ENCODE measurements around the gene ADISSP. TPM values are rescaled to one million over a fixed set of nuclear protein-coding genes. Genes with fewer than 3 reads are reported as not detected.

ADISSP gene
- total RNA-seq, 1 donor from 2014 or later = 48.4 TPM

DNA sequence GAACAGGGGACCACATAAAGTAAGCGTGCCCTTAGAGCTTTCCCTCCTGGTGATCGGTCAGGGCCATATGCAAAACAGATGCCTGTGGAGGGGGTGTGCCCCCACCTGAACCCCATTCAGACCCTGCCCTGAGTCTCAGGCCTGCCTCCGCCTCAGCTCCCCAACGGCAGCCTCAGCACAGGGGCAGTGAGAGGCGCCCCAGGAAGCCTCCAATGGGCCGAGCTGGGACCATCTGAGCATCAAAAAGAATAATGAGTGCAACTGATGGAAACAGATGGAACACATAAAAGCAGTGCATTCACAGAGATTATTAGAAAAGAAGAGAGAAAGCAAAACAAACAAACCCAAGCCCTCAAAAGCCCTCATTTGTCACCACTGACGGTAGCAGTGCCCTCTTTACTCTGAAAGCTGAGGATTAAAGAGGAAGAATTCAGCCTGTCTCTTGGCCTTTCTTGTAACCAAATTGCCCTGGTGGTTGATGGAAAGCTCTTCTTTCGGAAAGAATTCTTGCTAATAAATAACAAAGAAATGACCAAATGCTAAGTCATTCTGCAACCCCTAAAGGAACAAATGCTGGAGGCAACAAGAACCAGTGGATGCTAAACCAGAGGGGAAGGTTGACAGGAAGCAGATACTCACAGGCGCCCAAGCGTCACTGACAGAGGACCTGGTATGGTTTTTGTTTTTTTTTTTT is 6.8 kb downstream of the ADISSP start:
- Histone ChIP-seq H3K36me3 (no peaks in the 10 kb centered on the region), H3K27ac (no peak overlapping the region), H3K4me1 (no peaks in the 10 kb centered on the region), H3K9me3 (no peaks in the 10 kb centered on the region), H3K27me3 (no peaks in the 10 kb centered on the region), H3K4me3 (no peak overlapping the region)
- TF ChIP-seq, protein P1, sequence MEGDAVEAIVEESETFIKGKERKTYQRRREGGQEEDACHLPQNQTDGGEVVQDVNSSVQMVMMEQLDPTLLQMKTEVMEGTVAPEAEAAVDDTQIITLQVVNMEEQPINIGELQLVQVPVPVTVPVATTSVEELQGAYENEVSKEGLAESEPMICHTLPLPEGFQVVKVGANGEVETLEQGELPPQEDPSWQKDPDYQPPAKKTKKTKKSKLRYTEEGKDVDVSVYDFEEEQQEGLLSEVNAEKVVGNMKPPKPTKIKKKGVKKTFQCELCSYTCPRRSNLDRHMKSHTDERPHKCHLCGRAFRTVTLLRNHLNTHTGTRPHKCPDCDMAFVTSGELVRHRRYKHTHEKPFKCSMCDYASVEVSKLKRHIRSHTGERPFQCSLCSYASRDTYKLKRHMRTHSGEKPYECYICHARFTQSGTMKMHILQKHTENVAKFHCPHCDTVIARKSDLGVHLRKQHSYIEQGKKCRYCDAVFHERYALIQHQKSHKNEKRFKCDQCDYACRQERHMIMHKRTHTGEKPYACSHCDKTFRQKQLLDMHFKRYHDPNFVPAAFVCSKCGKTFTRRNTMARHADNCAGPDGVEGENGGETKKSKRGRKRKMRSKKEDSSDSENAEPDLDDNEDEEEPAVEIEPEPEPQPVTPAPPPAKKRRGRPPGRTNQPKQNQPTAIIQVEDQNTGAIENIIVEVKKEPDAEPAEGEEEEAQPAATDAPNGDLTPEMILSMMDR (IDR thresholded peaks at IDR 0.05) = no peak
- DNase-seq (ENCODE audit: low spot score in 2 of 2) = no peak
- intact Hi-C loops (cut with DNase I) = no loop called here

DNA sequence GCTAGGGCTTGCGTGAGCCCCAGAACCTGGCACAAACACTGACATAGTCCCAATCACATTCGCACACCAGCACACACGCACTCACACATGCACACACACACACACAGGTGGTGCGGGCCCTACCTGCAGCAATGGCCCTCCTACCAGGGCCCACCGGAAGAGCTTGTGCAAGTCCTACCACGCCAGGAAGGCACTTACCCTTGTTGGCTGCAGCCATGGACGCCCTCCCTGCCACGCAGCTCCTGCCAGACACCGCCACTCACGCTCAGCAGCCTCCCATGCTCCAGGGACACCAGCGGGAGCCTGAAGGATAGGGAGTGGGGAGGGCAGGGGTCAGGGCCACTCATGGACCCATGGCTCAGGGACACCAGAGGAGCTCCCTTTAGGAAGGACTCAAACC is 7.7 kb downstream of the ADISSP start:
- Histone ChIP-seq H3K4me3 (no peak overlapping the region), H3K9me3 (no peaks in the 10 kb centered on the region), H3K36me3 (no peaks in the 10 kb centered on the region), H3K27me3 (no peaks in the 10 kb centered on the region), H3K4me1 (no peaks in the 10 kb centered on the region), H3K27ac (no peak overlapping the region)
- TF ChIP-seq, protein P1 (IDR thresholded peaks at IDR 0.05) = no peak
- intact Hi-C loops (cut with DNase I) = no loop called here
- DNase-seq (ENCODE audit: low spot score in 2 of 2) = no peak

DNA sequence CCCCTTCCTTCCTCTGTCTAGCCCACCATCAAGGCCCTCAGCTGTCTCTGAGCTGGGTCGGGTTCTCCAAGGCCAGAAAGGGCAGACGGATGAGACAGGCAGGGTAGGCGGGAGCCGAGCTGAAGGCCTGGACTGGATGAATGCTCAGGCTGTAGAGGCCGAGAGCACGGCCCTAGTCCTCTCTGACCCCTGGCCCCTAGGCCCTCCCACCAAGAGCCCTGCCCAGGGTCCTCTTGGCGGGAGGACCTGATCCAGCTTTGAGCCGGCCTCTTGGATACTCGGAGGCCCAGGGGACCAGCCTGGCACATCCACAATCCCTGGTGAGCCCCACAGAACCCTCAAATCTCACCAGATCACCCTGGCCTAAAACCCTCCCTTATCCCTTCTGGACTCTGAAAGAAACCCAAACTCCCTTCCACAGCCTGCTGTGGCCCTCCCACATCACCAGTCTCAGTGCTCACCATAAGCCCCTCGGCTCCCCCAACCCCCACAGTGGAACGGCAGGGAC is 8.2 kb downstream of the ADISSP start:
- Histone ChIP-seq H3K27ac (no peak overlapping the region), H3K4me3 (no peak overlapping the region), H3K36me3 (no peaks in the 10 kb centered on the region), H3K9me3 (no peaks in the 10 kb centered on the region), H3K27me3 (no peaks in the 10 kb centered on the region), H3K4me1 (no peaks in the 10 kb centered on the region)
- intact Hi-C loops (cut with DNase I) = no loop called here
- no peak for DNase-seq (ENCODE audit: low spot score in 2 of 2)
- TF ChIP-seq, protein P1 (IDR thresholded peaks at IDR 0.05) = no peak

DNA sequence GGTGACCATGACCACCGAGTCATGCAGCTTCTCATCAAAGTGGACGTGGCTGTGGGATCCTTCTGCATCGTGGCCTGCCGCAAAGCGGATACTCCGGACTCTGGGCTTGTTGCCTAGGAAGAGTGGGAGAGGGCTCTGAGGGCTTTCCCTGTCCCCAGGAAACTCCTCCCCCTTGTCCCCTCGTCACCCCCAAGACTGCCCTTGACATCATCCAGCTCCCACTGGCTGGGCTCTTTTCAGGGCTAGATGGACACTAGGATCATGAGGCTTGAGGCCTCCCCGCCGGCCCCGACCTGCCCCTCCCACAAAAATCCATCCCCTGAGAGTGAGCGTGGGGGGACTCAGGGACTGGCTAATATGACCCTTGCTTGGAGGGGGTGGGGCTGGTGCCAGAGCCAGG is 9.0 kb downstream of the ADISSP start:
- Histone ChIP-seq H3K4me1 (no peaks in the 10 kb centered on the region), H3K9me3 (no peaks in the 10 kb centered on the region), H3K27ac (no peak overlapping the region), H3K4me3 (no peak overlapping the region), H3K36me3 (no peaks in the 10 kb centered on the region), H3K27me3 (no peaks in the 10 kb centered on the region)
- no peak for DNase-seq (ENCODE audit: low spot score in 2 of 2)
- TF ChIP-seq, protein P1 (IDR thresholded peaks at IDR 0.05) = no peak
- intact Hi-C loops (cut with DNase I) = no loop called here

DNA sequence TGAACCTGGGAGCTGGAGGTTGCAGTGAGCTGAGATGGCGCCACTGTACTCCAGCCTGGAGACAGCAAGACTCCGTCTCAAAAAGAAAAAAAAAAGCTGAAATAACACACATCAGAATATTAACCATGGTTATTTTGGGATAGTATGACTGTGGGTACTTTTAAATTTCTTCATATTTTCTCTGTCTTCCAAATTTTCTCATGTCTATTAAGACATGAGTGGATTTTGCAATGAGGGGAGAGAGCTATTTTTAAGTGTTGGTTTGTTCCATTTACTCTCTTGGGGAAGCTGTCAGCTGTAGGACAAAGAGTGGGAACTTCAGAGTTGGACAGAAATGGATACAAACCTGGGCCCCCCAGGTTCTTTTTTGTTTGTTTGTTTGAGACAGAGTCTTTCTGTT is 10.3 kb downstream of the ADISSP start:
- no peak for DNase-seq (ENCODE audit: low spot score in 2 of 2)
- no peaks in the 10 kb centered on the region for H3K27me3 ChIP-seq
- TF ChIP-seq, protein P1 (IDR thresholded peaks at IDR 0.05) = no peak
- H3K27ac ChIP-seq = no peak overlapping the region
- intact Hi-C loops (cut with DNase I) = no loop called here
- H3K4me3 ChIP-seq = no peak overlapping the region
- H3K36me3 ChIP-seq = no peaks in the 10 kb centered on the region
- no peaks in the 10 kb centered on the region for H3K9me3 ChIP-seq
- H3K4me1 ChIP-seq = no peaks in the 10 kb centered on the region
